Endothelial cell of hepatic sinusoid (primary cell): ENCODE results near the gene PACS1.
"Not testable (repeated sequence)": the region's sequence is repeated elsewhere in the genome, so short reads cannot be mapped to it uniquely, and the experiment has no call there.

Experiments used
- in situ Hi-C: cut with HindIII; loops from 2 replicates; pipeline ENCODE4 v1.10.0; 2017; ENCODE audit warnings: low sequenced_read_pairs

PACS1 gene

DNA sequence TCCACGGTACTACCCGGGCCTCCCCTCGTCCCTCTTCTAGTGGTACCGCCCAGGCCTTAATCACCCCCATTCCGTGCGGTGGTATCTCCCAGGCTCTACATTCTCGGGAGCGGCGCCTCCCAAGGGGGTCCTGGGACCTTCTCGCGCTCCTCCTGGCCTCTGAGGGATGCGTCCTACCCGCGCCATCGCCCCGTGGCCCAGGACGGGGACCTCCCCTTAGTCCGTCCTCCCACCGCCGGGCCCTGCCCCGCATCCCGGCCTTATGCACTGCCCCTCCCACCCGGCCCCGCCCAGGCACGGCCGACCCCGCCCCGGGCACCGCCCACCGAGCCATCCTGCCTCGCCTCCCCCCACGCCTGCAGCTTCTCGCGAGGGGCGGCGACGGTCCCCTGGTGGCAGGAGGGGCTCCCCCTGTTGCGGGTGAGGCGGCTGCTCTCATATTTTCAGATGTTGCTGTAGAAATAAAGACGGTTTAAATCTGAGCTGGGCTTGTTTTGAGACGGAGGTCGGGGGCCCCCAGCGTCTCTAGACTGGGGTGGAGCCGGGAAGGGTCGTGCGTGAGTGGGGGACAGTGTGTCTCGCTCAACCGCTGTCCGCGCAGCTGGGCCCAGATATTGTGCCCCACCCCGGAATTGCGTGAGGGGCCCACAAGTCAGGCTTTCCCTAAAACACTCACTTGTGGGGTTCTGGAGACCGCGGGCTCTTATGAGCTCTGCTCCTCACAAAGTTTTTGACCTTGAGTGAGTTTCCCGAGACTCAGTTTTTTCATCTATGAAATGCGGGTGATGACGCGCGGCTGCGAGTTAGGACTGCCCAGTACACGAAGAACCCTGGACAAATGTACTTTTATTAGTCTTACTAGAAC, 197.5 kb downstream of the PACS1 start:
- in situ Hi-C loops = no loop called here

DNA sequence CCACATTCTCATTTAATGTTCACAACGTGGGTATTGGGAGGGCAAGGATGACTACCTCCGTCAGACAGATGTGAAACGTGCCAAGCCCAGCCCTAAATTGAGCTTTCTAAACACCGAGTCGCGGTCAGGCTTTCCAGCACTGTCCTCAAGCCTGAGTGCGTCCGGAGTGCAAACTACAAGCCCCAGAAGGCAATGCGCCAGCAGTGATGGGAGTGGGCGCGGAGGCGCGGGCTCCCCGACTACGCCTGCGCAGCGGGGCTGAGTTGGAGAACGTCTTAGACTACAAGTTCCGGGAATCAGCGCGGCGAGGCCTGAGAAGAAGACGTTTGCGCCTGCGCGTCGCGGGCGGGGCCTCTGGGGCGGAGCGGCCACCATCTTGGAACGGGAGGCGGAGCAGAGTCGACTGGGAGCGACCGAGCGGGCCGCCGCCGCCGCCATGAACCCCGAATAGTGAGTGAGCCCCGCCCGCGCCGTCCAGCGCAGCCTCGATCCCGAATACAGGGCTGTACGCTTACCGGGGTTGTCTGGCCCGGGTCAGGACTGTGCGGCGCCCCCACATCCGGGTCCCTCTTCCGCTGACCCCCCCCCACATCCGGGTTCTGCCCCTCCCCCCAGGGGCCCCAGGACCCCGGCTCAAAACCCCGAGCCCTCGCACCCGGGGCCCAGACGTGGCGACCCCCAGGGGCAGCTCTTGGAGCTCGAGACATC, 198.3 kb downstream of the PACS1 start, which contains the start of gene RAB1B:
Gene RAB1B (plus strand): TSS at position 396 of the 708 bp plus-strand sequence. CDS start 41 bp downstream, at position 437.
- in situ Hi-C loops = no loop called here

DNA sequence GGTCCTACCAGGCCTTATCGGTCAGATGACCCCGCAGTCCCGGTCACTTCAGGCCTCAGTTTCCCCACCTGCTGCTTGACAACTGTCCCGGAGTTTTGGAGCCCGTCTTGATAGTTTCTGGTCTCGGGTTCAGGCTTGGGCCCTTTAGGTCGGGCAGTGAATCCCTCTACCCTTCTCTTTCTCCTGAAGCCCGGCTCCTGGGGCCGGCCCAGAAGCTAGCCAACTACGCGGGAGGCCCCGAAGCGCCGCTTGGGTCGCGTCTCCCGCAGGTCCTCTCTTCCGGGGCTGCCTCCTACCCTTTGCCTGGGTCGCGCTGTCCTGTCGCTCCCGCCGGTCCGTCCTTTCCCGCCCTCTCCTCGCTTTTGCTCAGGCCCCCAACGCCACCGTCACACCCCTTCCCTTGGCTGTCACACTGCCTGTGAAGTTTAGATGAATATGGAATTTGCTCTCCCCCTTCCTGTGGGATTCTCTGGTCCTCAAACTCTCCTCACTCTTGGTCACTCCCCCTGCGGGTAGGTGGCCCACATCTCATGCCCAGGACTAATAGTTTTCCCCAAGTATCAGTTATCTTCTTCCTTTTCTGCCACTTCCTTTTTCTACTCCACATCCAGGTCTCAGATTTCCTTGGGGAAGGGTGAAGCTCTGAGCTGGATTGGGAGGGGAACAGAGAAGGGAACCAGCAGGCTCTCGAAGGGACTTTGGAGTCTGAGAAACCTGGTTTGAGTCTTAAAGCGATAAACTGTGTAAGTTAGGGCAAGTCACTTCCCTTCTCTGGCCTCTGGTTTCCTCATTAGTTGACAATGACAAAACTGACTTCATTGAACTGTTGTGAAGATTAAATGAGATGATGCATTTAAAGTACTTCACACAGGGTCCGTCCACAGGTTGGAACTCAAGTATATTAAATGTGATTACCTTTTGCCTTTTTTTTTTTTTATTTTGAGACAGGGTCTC, 199.2 kb downstream of the PACS1 start:
- in situ Hi-C loops = no loop called here

DNA sequence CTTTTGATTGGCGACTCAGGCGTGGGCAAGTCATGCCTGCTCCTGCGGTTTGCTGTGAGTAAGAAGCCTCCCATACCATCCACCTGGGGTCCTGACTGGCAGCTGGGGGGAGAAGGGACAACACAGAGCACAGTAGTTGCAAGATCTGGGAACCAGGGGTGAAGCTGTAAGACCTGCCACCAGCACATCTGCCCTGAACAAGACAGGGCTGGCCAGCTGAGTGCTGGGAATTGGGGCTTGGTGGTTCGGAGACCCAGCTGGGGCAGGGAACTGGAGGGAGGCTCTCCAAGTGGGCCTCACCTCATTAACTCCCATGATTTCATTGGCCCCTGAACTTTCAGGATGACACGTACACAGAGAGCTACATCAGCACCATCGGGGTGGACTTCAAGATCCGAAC, 201.7 kb downstream of the PACS1 start:
- in situ Hi-C loops = no loop called here

DNA sequence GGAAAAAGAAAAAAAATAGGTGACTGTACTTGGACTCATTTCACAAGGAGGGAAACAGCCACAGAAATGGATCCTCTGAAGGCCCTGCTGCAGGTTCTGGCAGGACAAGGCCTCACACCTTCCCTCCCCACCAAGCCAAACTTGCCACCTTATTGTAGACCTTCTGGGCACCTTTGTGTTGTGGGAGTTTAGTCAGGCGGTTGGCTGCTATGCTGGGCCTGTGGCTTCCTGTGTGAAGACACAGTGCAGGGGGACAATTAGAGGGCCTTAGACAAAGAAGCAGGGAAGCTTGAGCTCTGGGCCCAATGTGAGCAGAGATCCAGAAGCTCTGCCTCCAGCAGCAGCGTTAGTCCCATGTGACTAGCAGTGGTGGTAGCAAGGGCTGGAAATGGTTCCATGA, 202.5 kb downstream of the PACS1 start:
- in situ Hi-C loops = no loop called here

DNA sequence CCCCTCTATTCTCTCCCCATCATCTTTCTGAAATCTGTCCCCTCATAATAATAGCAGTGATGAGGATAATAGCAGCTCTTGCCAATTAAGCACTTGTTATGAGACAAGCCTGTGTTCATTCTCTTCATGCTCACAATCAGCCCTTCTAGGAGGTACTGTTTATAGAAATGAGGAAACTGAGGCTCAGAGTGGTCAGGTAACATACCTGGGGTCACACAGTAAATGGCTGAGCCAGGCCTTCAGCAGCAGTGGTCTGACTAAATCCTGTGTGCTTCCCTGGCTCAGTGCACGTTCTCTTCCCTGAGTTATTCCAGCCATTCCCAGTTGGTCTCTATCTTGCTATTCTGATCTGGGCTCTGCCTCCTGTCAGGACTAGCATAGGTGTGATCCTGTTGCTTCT, 204.1 kb downstream of the PACS1 start:
- in situ Hi-C loops = no loop called here

DNA sequence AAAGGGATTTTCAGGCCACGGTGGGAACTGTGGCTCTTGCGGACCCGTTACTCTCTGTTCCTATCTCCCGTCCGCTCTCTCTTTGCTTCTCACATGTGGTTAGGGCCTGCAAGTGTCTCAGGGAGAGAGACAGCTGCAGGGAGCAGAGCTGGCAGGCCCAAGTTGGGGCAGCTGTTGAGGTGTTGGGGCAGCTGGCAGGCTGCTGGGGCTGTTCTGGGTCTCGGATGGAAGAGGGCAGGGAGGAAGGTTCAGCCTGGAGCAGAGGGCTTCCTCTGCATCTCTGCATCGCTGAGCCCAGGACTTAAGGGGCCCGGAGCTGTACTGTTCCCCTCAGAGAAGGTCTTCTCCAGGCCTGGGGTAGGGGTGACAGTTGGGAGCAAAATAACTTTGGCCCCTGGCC, 205.3 kb downstream of the PACS1 start:
- in situ Hi-C loops = no loop called here

DNA sequence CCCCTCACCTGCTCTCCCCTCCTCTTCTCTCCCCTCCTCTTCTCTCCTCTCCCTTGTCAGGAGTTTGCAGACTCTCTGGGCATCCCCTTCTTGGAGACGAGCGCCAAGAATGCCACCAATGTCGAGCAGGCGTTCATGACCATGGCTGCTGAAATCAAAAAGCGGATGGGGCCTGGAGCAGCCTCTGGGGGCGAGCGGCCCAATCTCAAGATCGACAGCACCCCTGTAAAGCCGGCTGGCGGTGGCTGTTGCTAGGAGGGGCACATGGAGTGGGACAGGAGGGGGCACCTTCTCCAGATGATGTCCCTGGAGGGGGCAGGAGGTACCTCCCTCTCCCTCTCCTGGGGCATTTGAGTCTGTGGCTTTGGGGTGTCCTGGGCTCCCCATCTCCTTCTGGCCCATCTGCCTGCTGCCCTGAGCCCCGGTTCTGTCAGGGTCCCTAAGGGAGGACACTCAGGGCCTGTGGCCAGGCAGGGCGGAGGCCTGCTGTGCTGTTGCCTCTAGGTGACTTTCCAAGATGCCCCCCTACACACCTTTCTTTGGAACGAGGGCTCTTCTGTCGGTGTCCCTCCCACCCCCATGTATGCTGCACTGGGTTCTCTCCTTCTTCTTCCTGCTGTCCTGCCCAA, 206.0 kb downstream of the PACS1 start:
- in situ Hi-C loops = no loop called here

DNA sequence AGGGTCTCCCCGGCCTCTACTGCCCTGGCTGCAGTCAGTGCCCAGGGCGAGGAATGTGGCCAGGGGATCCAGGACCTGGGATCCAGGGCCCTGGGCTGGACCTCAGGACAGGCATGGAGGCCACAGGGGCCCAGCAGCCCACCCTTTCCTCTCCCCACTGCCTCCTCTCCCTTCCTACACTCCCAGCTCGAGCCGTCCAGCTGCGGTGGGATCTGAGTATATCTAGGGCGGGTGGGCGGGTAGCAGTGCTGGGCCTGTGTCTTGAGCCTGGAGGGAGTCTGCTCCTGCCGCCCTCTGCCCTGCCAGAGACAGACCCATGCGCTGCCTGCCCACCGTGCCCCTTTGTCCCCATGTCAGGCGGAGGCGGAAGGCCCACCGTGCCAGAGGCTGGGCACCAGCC, 206.5 kb downstream of the PACS1 start:
- in situ Hi-C loops = not testable (repeated sequence)

DNA sequence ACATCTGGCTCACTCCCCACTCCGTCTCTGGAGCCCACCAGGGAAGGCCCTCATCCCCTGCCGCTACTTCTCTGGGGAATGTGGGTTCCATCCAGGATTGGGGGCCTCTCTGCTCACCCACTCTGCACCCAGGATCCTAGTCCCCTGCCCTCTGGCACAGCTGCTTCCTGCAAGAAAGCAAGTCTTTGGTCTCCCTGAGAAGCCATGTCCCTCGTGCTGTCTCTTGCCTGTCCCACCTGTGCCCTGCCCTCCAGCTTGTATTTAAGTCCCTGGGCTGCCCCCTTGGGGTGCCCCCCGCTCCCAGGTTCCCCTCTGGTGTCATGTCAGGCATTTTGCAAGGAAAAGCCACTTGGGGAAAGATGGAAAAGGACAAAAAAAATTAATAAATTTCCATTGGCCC, 207.0 kb downstream of the PACS1 start:
- in situ Hi-C loops = not testable (repeated sequence)

DNA sequence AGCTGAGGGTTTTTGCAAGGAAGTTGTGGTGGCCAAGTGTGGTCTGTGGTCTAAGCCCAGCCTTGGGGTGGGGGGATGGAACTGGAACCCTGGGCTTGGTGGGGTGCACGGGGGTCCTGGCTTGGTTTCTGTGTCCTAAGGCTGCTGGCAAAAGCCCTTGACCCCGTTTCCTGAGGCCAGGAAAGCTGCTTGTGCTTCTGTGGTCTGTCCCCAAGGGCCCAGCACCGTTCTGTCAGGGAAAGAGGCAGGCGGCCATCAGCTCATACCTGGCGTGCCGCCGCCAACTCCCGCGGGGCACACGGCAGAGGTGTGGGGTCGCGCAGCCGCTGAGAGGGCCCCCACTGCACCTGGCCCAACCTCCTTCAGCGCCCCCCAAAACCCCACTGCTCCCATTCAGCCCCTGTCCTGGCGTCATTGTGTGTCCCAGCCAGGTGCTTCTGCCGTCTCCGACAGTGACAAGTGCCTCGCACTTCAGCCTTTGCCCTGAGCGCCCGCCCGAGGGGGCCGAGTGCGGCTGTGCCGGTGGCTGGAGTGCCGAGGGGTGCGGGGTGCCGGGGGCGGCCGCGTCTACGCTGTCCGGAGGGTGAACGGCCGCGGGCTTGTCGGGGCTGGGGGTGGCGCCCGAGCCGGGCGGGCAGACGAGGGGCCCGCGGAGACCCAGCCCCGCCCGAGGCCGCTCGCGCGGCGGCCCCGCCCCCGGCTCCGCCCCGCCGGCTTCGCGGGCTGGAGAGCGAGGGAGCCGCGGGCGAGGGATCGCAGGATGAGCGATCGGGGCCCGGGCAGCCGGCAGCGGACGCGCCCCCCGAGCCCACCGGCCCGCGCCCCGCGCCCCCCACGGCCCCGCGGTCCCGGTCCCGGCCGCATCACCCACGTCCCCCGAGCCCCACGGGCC, 207.6 kb downstream of the PACS1 start, which contains the start of gene CNIH2:
Gene CNIH2 (plus strand): TSS at position 705 of the 892 bp plus-strand sequence. CDS start 282 bp downstream, outside the sequence.
- in situ Hi-C loops = no loop called here

DNA sequence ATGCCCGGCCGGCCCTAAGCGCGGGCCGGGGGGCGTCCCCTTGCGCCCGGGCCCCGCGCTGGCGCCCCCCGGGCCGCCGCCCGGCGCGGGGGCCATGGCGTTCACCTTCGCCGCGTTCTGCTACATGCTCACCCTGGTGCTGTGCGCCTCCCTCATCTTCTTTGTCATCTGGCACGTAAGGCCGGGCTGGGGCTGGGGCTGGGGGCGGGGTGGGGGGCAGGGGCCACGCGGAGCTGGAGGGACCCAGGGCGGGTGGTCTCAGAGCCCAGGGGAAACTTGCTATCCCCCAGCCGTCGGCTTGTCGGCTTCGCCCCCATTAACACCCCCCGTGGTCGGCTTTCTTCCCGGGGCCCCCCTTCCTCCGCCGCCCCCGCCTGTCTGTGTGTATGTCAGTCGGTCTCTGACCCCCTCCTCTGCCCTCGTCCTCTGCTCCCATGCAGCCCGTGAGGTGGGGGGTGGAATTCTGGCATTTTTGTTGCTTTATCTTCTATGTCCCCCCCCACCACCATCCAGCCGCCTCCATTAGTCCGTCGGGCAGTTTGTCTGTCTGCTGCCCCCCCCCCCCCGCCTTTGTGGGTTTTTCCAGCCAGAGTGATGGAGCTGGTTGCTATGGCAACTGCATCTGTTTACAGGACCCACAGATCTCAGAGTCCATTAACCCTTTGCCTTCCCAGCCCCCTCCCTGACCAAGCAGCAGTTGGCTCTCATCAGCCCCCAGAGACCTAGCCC, 208.5 kb downstream of the PACS1 start:
- in situ Hi-C loops = no loop called here

DNA sequence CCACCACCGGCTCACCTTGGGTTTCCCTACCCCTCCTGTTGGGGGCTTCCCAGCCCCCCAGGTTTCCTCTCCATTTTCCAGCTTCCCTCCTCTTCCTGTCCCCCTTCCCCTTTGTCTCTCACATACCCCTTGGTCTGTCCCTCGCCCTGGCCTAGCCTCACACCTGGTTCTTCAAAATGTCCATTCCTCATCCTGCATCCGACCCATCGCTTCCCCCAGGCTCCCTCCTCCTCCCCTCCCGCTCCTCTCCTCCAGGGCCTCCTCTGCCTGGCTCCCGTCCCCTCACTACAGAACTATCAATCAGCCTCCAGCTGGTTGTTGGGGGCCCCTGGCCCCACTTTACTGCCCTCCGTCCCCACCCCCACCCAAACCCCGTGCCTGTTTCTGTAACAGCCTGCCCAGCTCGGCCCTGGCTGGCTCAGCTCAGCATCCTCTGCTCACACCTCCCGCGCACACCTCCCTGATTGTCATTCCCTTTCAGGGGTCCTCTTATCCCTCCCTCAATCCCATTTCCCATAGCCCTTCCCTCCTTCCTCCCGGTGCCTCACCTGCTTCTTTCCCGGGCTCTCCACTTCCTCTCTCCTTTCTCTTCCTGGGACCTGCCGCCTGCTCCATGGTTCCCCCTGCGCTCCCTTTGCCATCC, 209.1 kb downstream of the PACS1 start:
- in situ Hi-C loops = no loop called here

DNA sequence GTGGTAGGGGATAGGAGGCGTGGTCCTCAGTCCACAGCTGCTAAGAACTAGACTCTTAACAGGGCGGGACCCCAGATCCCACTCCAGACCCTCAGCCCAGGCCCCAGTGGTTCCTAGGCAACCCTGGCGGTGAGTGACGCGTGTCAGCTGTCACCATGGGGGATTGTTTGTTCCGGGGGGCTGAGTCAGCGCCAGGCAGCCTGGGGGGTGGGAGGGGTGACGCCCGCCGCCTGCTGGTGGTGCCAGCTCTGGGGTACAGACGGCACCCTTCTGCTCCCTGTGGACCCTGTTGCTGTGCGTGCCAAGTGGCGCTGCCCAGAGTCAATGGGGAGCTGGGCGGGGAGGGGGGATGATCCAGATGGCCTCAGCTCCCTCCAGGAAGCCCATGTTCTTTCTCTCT, 210.4 kb downstream of the PACS1 start:
- in situ Hi-C loops = loop anchor here (5.0 kb wide), 2 partner anchors 52 to 63 kb away; no protein-coding TSS in a partner anchor

DNA sequence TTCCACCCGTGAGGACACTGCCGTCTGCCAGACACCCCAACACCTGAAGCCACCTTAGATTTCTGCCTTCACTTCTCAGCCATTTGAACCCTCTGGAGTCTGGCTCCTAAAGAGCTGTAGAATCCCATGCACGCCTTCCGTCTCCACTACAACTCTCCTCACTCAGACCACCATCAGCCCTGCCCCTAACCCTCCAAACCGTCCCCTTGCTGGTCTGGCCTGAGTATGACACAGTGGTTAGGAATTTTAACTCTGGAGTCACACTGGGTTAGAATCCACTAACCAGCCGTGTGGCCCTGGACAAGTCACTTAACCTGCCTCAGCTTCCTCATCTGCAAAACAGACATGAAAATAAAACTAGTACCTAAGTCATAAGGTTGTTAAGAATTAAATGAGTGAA, 210.9 kb downstream of the PACS1 start:
- in situ Hi-C loops = loop anchor here (5.0 kb wide), 2 partner anchors 51 to 64 kb away; no protein-coding TSS in a partner anchor

DNA sequence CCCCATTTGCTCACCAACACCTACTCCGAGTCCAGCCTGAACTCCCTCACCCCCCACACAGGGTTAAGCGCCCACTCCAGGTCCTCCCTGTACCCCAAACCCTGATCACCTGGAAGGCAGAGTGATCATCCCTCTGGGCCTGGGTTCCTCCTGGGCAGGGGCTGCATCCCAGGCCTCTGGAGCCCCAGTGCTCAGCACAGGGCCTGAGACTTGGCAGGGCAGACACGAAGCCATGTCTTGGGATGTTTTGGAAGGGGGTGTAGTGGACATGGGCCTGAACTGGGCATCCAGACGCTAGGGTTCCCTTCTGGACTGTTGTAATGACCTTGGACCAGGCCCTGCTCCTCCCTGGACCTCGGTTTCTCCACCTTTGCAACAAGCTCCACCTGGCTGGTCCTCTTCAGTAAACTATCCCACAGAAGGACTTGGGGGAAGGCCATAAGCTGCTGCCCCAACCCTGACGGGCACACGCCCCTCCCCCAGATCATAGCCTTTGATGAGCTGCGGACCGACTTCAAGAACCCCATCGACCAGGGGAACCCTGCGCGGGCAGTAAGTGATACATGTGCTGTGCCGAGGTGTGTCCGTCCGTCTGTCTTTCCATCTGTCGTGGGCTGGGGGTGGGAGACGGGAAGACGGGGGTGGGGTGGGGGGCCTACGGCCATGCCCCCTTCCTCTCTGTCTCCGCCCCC, 211.8 kb downstream of the PACS1 start:
- in situ Hi-C loops = loop anchor here (5.0 kb wide), 2 partner anchors 50 to 65 kb away; no protein-coding TSS in a partner anchor
